HG03139 (cell line): ENCODE data around the gene SLIT2.

Experiments
- ATAC-seq: cut with Tn5 transposase; IDR thresholded peaks from one replicate; pipeline ENCODE4 v1.9.1; 2021; ENCODE audit not compliant: unreplicated experiment

SLIT2 gene, protein sequence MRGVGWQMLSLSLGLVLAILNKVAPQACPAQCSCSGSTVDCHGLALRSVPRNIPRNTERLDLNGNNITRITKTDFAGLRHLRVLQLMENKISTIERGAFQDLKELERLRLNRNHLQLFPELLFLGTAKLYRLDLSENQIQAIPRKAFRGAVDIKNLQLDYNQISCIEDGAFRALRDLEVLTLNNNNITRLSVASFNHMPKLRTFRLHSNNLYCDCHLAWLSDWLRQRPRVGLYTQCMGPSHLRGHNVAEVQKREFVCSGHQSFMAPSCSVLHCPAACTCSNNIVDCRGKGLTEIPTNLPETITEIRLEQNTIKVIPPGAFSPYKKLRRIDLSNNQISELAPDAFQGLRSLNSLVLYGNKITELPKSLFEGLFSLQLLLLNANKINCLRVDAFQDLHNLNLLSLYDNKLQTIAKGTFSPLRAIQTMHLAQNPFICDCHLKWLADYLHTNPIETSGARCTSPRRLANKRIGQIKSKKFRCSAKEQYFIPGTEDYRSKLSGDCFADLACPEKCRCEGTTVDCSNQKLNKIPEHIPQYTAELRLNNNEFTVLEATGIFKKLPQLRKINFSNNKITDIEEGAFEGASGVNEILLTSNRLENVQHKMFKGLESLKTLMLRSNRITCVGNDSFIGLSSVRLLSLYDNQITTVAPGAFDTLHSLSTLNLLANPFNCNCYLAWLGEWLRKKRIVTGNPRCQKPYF (N-terminal part only)

DNA sequence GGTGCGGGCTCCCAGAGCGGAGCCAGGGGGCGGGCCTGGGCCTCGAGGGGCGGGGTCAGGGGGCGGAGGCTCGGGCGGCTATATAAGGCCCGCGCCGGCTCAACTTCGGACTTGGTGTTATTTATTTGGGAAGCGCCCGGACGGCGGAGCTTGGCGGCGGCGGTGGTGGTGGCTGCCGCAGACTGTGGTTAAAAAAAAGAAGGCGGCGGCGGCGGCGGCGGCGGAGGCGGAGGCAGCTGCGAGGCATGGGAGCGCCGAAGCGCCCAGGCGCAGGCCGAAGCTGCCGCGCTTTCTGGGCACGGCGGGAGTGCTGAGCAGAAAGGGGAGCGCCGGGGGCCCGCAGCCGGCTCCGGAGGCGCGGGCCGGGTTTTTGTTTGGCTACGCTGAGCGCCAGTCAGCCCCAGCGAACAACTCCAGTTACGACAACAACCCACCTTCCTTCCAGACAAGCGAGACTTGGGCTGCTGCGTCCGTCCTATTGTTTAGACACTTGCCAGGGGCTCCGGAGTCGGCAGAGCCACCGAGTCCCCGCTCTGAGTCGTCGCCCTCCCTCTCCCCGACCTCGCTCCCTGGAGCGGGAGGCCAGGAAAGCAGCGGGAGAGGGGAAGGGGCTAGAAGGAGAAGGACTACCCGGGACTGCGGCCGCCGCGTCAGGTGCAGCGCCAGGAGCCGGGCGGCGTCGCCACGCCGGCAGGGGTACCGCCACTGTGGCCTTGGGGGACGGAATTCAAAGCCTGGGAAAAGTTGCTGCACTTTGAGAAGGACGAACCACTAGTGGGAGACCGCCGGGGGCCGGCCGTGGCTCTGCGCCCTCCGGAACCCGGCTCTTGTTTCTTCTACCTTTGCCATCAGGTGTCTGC is at the start of gene SLIT2:
SLIT2 (plus strand) TSS at position 110 of the 860 bp plus-strand sequence. CDS start 1,911 bp downstream, outside the sequence.
- peak; percentile 70 for ATAC-seq

DNA sequence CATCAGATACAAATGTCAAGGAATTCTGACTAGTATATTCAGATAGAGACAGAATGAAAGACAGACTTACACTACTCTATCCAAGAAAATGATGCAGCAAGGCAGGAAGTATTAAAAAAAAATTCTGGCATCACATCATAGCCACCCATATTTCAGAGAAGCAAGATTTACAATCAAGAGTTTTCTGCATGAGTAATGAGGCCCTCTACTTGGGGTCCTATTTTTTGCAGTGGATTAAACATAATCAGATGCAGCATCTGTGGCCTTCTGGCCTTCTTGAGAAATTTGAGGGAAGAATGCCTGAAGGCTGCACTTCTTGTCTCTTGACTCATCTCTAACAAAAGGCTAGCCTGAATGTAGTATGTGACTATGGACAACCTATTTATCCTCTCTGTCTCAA is 48.2 kb upstream of the SLIT2 start:
- no peak for ATAC-seq

DNA sequence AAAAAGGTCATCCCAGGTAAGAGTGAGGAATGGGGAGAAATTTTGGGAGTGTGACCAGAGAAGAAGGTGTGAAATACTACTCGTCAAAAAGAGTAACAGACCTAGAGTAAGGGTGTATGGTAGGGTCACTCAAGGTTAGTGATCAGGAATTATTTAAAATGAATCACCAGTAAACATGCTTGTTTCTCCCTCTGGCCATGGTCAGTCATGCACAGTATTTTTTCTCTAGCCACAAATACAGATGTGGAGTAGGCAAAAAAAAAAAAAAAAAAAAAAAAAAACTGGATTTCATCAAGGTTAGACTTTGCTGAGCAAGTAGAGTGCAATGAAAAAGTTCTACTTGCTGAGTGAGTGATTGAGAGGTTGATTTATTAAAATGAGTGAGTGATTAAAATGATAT is 34.2 kb upstream of the SLIT2 start:
- no peak for ATAC-seq

DNA sequence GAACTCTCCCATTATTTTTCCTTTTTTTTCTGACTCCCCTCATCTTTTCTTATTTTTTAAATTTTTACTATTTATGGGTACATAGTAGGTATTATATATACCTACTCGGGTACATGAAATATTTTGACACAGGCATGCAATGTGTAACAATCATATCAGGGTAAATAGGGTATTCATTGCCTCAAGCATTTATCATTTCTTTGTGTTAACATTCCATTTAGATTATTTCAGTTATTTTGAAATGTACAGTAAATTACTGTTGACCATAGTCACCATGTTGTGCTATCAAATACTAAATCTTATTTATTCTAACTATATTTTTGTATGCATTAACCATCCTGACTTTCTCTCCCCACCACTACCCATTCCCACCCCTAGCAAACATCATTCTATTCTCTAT is 33.8 kb upstream of the SLIT2 start:
- no peak for ATAC-seq

DNA sequence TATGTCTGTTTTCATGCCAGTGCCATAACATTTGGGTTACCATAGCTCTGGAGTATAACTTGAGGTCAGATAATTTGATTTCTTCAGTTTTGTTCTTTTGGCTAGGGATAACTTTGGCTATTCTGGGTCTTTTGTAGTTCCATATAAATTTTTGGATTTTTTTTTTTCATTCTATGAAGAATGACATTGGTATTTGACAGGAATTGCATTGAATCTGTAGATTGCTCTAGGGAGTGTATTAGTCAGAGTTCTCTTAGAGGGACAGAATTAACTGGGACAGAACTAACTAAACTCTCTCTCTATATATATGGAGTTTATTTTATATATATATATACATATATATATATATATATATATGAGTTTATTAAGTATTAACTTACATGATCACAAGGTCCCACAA is 32.2 kb upstream of the SLIT2 start:
- no peak for ATAC-seq

DNA sequence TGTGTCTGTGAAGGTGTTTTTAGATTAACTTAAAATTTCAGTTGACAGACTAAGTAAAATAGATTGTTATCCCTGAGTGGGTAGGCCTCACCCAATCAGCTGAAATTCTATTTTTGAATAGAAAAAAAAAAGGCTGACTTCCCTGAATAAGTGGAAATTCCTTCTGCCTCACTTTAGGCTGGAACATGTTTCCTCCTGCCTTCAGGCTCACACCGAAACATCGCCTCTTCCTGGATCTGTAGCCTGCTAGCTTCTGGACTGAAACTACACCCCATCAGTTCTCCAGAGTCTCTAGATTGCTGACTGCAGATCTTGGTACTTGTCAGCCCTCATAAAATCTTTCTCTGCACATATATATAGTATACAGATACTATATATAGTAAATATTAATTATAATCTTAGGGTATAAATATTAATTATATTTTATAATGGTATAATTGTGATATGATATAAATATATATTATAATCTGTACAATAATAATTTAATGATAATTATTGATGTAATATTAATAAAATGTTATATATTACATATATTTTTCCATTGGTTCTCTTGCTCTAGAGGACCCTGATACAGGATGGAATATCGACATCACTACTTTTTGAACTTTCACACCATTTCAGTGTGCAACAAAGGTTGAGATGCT is 13.7 kb upstream of the SLIT2 start:
- no peak for ATAC-seq

DNA sequence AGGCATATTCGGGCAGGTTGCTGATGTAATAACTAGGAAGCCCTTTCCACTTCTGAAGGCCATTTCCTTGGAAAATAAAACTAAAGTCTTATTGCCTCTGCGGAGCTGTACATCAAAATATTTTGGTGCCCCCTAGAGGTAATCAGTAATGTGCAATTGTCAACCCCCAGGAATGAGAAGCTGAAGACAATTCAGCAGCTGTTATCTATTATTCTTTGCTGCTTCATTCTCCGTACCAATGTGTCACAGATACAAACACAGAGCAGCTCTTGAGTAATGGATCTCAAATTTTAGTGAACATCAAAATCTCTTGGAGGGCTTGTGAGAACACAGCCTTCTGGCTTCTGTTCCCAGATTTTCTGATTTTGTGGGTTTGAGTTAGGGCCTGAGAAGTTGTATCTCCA is 3.5 kb upstream of the SLIT2 start:
- ATAC-seq = no peak

DNA sequence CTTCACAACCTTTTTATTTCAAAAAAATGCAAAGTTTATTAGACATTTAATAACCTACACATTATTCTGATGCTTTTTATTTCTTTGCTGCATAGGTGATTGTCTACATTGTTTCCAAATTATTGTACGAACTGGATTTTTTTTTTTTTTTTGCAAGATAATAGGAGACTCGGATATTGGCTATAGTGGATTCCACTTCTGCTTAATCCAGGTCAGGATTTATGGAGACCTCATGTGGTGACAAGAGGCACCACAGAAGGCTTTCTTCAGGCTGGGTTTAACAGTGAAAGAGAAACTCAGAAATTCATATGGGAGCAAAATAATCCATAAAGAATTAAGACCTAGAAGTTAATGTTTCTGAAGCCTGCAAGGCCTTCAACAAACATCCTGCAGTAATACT is 2.4 kb upstream of the SLIT2 start:
- ATAC-seq = no peak

DNA sequence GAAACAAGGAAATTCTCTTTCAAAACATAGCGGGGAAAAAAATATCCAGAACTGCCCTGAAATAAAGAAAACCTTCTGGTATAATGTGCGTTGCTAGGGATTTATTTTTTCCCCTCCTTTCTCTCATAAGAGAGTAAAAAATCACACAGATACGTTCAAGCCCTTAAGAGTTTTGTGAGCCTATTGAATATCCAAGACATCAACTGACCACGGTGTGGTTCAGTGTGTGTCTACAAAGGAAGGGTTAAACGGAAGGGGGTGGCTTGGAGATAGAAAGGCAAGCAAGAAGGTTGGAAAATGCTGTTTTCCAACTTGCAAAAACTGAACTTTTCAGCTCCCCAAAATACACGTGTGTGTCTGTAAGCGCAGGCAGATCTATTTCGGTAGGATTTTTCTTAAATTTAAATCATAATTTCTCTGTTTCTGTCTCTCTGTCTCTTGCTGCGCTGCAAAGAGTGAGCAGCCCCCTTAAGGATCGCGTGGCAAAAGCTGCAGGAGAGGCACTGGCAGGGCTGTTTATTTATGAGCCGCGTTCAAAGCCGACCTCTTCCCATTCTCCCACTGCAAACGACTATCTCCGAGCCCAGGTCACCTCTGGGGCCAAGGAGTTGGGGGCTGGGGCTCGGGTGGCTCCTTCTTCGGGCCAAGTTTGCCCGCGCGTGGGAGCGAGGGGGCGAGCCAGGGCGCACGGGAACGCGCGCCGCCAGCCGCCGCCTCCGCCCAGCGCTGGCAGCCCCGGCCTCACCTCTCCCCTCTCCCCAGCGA is 492 bp upstream of the SLIT2 start:
- ATAC-seq = no peak

DNA sequence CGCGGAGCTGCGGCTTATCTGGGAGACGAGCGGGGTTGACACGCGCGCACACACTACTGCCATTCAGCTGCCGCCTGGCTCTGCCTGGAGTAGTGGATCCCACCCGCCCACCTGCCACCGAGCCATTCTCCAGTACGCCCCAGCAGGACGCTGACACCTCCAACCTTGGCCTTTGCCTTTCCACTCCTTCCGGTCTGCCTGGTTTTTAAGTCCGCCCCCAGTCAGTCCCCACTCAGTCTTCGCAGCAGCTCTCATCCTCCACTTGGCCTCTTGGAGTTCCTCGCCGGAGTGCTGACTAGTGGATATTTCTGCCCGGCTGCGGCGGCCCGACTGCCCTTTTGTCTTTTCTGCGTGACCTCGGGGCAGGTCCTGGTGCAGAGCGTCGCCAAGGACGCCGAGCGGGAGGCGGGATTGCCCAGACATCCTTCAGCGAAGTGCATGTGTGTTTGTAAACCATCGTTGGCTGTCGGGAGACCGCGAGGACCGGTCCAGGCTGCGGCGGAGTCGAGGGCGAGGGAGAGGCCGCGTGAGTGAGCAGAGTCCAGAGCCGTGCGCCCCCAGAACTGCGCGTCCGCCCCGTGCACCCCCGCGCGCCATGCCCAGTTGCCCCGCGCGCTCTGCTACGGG is 1.1 kb downstream of the SLIT2 start:
- no peak for ATAC-seq

DNA sequence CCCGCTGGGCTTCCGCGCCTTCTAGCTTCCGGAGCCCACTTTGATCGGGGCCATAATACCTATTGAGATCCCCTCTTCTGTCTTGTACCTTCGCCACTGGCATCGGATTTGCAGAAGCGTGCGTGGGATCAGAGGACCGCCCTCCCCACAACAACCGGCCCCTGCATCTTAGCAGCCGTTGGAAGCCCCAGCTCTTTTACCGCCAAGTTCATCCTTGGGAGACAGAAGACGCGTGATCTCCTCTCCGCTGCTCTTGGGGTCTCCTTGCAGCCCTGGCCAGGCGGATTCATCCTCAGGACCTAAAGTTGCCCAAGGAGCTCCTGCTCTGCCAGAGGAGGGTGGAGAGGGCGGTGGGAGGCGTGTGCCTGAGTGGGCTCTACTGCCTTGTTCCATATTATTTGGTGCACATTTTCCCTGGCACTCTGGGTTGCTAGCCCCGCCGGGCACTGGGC is 1.6 kb downstream of the SLIT2 start:
- ATAC-seq = no peak

DNA sequence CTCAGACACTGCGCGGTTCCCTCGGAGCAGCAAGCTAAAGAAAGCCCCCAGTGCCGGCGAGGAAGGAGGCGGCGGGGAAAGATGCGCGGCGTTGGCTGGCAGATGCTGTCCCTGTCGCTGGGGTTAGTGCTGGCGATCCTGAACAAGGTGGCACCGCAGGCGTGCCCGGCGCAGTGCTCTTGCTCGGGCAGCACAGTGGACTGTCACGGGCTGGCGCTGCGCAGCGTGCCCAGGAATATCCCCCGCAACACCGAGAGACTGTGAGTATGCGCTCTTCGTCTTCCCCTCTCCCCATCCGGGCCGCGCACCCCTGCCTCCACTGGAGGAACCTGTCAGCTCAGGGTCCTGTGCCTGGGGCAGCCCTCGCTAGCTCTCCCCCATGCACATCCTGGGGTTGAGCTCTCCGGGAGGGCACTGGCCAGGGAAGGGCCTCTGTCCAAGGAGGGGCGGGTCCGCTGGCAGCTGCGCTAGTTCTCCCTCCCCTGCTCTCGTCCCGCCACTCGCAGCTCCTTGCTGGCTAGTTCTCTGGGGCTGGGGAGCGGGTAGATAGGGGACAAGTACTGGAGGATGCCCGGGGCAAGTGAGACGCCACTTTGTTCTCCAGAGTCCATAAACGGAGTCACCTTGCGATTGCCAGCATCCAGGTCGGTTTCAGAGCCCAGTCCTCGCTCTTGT is 2.2 kb downstream of the SLIT2 start:
- ATAC-seq = no peak

DNA sequence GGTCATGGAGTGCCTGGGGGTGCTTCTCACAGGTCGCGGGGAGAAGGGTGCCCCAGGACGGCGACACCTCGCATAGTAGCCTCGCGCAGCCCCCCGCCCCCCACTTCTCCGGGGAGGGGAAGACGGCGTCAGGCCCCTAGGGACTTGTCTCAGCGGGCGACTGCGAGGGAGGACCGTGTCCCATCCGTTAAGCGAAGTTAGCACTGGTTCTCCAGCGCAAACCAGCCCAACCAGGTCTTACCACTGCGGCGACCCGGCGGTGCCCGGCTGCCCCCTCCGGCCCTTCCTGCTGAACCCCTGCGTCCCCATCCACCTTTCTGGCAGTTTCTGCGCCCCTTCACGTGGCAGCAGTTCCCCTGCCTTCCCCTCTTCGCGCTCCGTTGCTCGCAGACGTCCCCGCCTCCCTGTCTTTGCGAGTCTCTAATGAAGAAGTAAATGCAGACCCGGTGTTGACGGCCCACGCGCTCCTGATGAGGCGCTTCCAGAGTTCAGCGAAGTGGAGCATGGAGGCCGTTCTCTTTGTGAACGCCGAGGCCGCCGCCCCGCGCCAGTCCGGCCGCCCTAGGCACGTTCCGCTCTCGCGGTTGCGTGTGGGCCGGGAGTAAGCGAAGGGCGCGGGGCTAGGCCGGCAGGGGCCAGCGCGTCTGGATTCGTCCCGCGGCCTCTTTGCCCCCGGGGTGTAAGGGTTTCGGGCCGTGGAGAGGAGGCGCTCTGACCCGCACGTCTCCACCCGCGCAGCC is 3.0 kb downstream of the SLIT2 start:
- ATAC-seq = no peak

DNA sequence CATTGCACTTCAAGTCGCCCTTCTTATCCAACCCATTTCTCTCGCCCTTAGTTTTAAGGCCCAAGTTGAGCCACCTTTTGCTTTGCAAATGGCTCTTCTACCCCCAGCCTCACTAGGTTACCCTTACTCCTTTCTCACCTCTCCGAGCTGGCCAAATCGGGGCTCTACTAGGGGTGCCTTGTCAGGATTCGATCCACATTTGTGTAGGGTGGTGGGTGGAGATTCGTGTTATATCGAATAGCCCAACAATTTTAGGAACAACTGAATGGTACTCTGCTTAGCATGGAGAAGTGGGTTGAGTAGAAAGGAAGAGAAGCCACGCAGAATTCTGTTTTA is 3.5 kb downstream of the SLIT2 start:
- no peak for ATAC-seq

DNA sequence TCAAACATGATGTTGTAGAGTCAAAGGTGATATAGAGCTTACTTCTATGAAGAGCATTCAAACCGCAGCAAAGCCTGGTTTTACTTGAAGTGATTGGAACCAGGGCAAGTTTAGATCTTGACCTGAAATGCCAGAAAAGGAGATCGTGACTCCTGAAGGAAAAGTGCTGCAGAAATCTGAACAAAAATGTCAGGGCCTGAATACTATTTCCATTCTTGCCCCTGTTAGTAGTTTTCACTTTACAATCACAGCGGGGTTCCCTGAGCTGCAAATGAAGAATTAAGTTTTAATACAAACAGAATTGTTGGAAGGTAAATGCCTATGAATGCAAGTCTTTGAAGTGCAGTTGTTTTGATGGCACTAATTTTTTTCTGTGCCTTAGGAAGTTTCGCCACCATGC is 4.1 kb downstream of the SLIT2 start:
- ATAC-seq = no peak

DNA sequence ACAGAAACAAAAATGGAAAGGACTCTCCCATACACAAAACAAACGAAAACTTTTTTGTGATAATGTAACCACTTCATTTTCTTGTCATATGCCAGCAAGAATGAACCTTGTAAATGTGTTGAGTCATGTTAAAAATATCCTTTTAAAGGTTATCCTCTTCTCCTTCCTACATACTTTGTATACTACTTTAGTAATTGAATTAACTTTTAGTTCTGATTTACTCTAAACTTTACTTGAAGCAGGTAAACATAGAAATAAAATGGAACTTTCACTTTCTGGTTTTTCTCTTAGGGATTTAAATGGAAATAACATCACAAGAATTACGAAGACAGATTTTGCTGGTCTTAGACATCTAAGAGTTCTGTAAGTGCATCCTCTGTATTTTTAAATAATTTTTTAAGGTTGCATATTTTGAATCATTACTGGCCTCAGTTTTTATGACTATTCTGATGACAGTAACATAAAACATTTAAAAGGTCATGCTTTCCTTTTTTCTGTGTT is 4.7 kb downstream of the SLIT2 start:
- ATAC-seq = no peak

DNA sequence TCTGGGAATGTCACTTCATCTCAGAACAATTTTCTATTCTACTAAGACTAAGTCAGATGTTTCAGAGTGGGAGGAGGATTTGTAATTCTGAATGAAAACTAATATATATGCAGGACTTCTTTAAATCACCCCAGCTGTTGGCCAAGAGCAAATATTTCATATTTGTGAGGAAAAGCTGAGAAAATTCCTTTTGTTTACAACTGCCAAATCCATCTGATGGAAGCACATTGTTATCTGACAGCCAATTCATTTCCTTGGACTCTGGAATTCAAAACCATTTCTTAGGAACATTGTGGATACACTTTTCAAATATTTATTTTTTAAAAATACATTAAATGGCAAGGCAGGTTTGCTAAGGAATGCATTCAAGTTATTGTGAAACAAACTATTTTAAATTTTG is 8.0 kb downstream of the SLIT2 start:
- ATAC-seq = no peak

DNA sequence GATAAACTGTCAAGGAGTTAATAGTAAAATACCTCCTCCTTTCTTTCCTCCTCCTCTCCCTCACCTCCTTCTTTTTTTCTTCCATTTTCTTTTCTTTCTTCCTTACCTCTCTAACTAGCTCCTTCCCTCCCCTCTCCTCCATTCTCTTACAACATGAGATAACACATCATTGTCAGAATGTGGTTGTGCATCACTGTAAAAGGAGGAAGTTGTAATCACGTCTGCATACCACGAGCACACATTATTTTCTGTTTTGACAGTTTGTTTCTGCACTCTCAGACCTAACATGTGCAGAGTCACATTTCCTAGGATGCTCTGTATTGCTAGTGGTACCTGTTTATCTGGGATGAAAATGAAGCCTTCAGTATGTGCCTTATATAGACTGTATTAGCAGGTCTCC is 9.1 kb downstream of the SLIT2 start:
- no peak for ATAC-seq

DNA sequence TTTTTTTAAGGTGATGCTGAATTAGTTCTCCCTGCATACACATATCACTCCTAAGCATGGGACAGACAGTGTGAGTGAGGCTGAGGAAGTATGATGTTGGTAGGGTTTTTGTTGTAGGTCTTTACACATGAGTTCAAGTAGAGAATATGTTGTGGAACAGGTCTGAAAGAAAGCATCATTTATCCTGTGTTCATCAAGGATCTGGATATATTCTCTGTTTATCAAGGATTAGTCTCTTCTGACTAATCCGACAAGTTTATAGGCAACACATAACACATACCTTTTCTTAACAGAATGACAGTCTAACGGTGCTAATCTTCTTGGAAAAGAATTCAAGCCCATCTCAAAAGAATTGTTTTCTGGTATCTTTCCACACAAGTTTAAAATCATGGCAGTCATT is 10.5 kb downstream of the SLIT2 start:
- no peak for ATAC-seq
